Endothelial cell of umbilical vein (primary cell): ENCODE data around the gene CNKSR2. TPM values are rescaled to one million over a fixed set of nuclear protein-coding genes. Genes with fewer than 3 reads are reported as not detected.

Experiments used
- BruUV-seq: library from RNA; stranded (reverse); fragments of 400-500 nt; replicated peaks from 2 replicates; lab custom pipeline; 2021; lab: Mats Ljungman, UMichigan
- CTCF ChIA-PET: fragments of 300-600, 350-600 bp; sonication (Branson Sonifier 250); formaldehyde crosslinking; loops from one replicate; lab custom pipeline; 2021; ENCODE audit warnings: antibody characterized with exemption, inconsistent platforms; lab: Charles Lee
- POLR2A ChIA-PET: fragments of 300-600, 350-600 bp; sonication (Branson Sonifier 250); formaldehyde crosslinking; loops from one replicate; lab custom pipeline; 2021; ENCODE audit warnings: antibody characterized with exemption, inconsistent platforms; lab: Charles Lee
- DNase-seq: peaks from one replicate; pipeline ENCODE4 v3.0.0-alpha.2; 2011; ENCODE audit warnings: low read depth, low spot score
- FAIRE-seq: peaks from 2 replicates; lab custom pipeline; 2011; peaks lifted over from hg19 to GRCh38; lab: Jason Lieb, UNC
- H2AFZ ChIP-seq: 2 replicates; pipeline ENCODE4 v1.6.0; 2012; ENCODE audit warnings: low read depth, low read length, control low read depth, inconsistent platforms
- H3K27ac ChIP-seq: 2 replicates; pipeline ENCODE4 v1.5.1; 2011; ENCODE audit warnings: low read depth, mild to moderate bottlenecking, control low read depth, low read length, moderate library complexity; ENCODE audit not compliant: insufficient read depth
- H3K27me3 ChIP-seq, 2 experiments: 2 replicates each; pipeline versions ENCODE4 v1.6.0 to v1.6.1; 2011; ENCODE audit warnings: low read length in 2 of 2, mixed read lengths in 1 of 2; ENCODE audit not compliant: control insufficient read depth in 2 of 2, insufficient read depth in 2 of 2
- H3K36me3 ChIP-seq, 2 experiments: 2 replicates in 1 of 2; 3 replicates in 1 of 2; pipeline ENCODE4 v1.5.1; 2011; ENCODE audit warnings: low read length in 2 of 2, mild to moderate bottlenecking in 1 of 2, moderate library complexity in 1 of 2; ENCODE audit not compliant: control insufficient read depth in 2 of 2, insufficient read depth in 2 of 2; ENCODE audit errors: extremely low read depth in 1 of 2
- H3K4me1 ChIP-seq: 3 replicates; pipeline ENCODE4 v1.5.1; 2011; ENCODE audit warnings: mild to moderate bottlenecking, low read length; ENCODE audit not compliant: control insufficient read depth, insufficient read depth; ENCODE audit errors: extremely low read depth
- H3K4me2 ChIP-seq: 2 replicates; pipeline ENCODE4 v1.6.1; 2011; ENCODE audit warnings: low read length, control low read depth, mixed read lengths; ENCODE audit not compliant: insufficient read depth
- H3K4me3 ChIP-seq, 3 experiments: fragments of 200-600 bp in 1 of 3; sonication (generic), shearing (Covaris generic) in 1 of 3; replicated peaks in 1 of 3; 2 replicates each; pipeline ENCODE4 v1.5.1; 2011 to 2016; ENCODE audit warnings: control low read depth in 3 of 3, low read length in 3 of 3, mild to moderate bottlenecking in 2 of 3, inconsistent platforms in 1 of 3, low read depth in 1 of 3, moderate library complexity in 1 of 3; ENCODE audit not compliant: insufficient read depth in 1 of 3
- H3K79me2 ChIP-seq: 2 replicates; pipeline ENCODE4 v1.6.0; 2012; ENCODE audit warnings: low read length, inconsistent platforms; ENCODE audit not compliant: control insufficient read depth, insufficient read depth
- H3K9ac ChIP-seq: replicated peaks from 2 replicates; pipeline ENCODE3; 2011; ENCODE audit warnings: low read length, control low read depth; ENCODE audit not compliant: insufficient read depth; ENCODE audit errors: extremely low read depth
- H3K9me1 ChIP-seq: replicated peaks from 3 replicates; pipeline ENCODE4 v1.6.0; 2011; ENCODE audit warnings: mild to moderate bottlenecking, low read length; ENCODE audit not compliant: control insufficient read depth, insufficient read depth; ENCODE audit errors: extremely low read depth
- H3K9me3 ChIP-seq: replicated peaks from 2 replicates; pipeline ENCODE4 v1.5.1; 2012; ENCODE audit warnings: low read length, inconsistent platforms; ENCODE audit not compliant: control insufficient read depth, insufficient read depth
- H4K20me1 ChIP-seq: replicated peaks from 2 replicates; pipeline ENCODE3; 2011; ENCODE audit warnings: mild to moderate bottlenecking, low read length; ENCODE audit not compliant: control insufficient read depth, insufficient read depth; ENCODE audit errors: extremely low read depth
- CTCF ChIP-seq, 2 donors: IDR thresholded peaks; 1 replicate in 1 of 2; 2 replicates in 1 of 2; pipeline ENCODE4 v1.5.1; 2011; ENCODE audit warnings: low read length in 2 of 2, mild to moderate bottlenecking in 2 of 2, moderate library complexity in 2 of 2, control low read depth in 1 of 2, inconsistent platforms in 1 of 2, low read depth in 1 of 2; ENCODE audit not compliant: insufficient read depth in 1 of 2; ENCODE audit errors: extremely low read depth in 1 of 2
- EZH2 ChIP-seq: IDR thresholded peaks from 2 replicates; pipeline ENCODE4 v1.6.1; 2012; ENCODE audit warnings: borderline replicate concordance, low read depth, mild to moderate bottlenecking, moderate library complexity, low read length, inconsistent platforms; ENCODE audit not compliant: severe bottlenecking
- FOS ChIP-seq: IDR thresholded peaks from 2 replicates; pipeline ENCODE4 v1.6.1; 2011; ENCODE audit warnings: mild to moderate bottlenecking, low read length, moderate library complexity, borderline replicate concordance; ENCODE audit not compliant: insufficient read depth
- GATA2 ChIP-seq: IDR thresholded peaks from 2 replicates; pipeline ENCODE4 v1.7.0; 2011; ENCODE audit warnings: low read depth, mild to moderate bottlenecking, moderate library complexity, mixed read lengths, low read length; ENCODE audit not compliant: insufficient read length, insufficient read depth
- JUN ChIP-seq: IDR thresholded peaks from 2 replicates; pipeline ENCODE4 v1.6.1; 2011; ENCODE audit warnings: borderline replicate concordance, low read depth; ENCODE audit not compliant: insufficient read length, insufficient read depth
- MAX ChIP-seq: IDR thresholded peaks from 2 replicates; pipeline ENCODE4 v1.6.1; 2011; ENCODE audit not compliant: insufficient read depth, insufficient read length
- MYC ChIP-seq: IDR thresholded peaks from one replicate; pipeline ENCODE4 v1.6.1; 2011; ENCODE audit warnings: mild to moderate bottlenecking, low read depth, low read length
- POLR2A ChIP-seq: IDR thresholded peaks from 2 replicates; pipeline ENCODE4 v1.6.1; 2012; ENCODE audit warnings: low read depth, mild to moderate bottlenecking, control low read depth, low read length
- POLR2AphosphoS5 ChIP-seq: IDR thresholded peaks from 2 replicates; pipeline ENCODE4 v1.6.1; 2012; ENCODE audit warnings: low read depth, mild to moderate bottlenecking, control low read depth, low read length, moderate library complexity; ENCODE audit not compliant: insufficient read depth
- dilution Hi-C: fragments of 300-500 bp; cut with MboI; formaldehyde crosslinking; loops from one replicate; pipeline ENCODE4 v1.15.0; 2019; ENCODE audit warnings: low sequenced_read_pairs; ENCODE audit not compliant: extremely low pct_ligation_motif_present
- intact Hi-C: fragments of 100-400 bp; cut with micrococcal nuclease; formaldehyde crosslinking; loops from one replicate; pipeline ENCODE4 v1.10.0; 2022
- polyA plus RNA-seq, 4 experiments: library from polyadenylated mRNA; depleted of rRNA in 3 of 4; stranded (reverse) in 3 of 4; unstranded in 1 of 4; fragments of >200 nt; gene quantifications; 2 replicates each; pipeline versions ENCODE4 v1.2.1 to v1.2.3, GENCODE V29; 2011 to 2012; ENCODE audit warnings: missing spikeins in 1 of 4
- total RNA-seq: library from RNA; stranded (reverse); gene quantifications from 2 replicates; pipeline ENCODE4 v1.2.3, GENCODE V29; 2021

The CNKSR2 gene
- total and polyA plus RNA-seq, 2 donors (not counting 3 experiments of a cell fraction or from before 2014, with no cell fraction given) = 0.13 TPM; not detected in 1

GRCh38 chrX:21699136-21699535, 324.9 kb downstream of the CNKSR2 start:
- Histone ChIP-seq H3K79me2 (no peaks in the 10 kb centered on the region), H3K9me1 (no peaks in the 10 kb centered on the region), H3K4me1 (no peaks in the 10 kb centered on the region), H3K27ac (no peak overlapping the region), H3K4me2 (no peak overlapping the region), H3K9me3 (no peaks in the 10 kb centered on the region), H3K36me3 (no peaks in the 10 kb centered on the region), H3K9ac (no peak overlapping the region), H3K27me3 (no peaks in the 10 kb centered on the region), H4K20me1 (no peaks in the 10 kb centered on the region), H2AFZ (no peak overlapping the region), H3K4me3 (no peak overlapping the region)
- FAIRE-seq = no peak
- POLR2A ChIA-PET = no interaction called here
- DNase-seq = no peak
- dilution Hi-C loops = no loop called here
- CTCF ChIA-PET = no interaction called here
- TF ChIP-seq POLR2AphosphoS5 (no peak), CTCF (IDR thresholded peaks at IDR 0.05; ENCODE audit: extremely low read depth in 1 of 2, insufficient read depth in 1 of 2, low read depth in 1 of 2, low read length in 2 of 2) (no peak), POLR2A (no peak), EZH2 (no peak), MAX (no peak), FOS (no peak), MYC (no peak), JUN (no peak), GATA2 (no peak)
- no TSS peak for BruUV-seq
- intact Hi-C loops = no loop called here
